SU-DHL-6 (cell line): ENCODE measurements around the gene CATSPER3.

ENCODE experiments used
- EZH2phosphoT487 ChIP-seq: fragments of 200-600 bp; sonication (generic), shearing (Covaris generic); conservative IDR thresholded peaks from 2 replicates; pipeline ENCODE4 v1.6.1; 2018; ENCODE audit warnings: mild to moderate bottlenecking, antibody characterized with exemption, low read length, moderate library complexity, mixed read lengths
- TF ChIP-seq, protein P1 (sequence below): fragments of 200-600 bp; sonication (generic); IDR thresholded peaks from one replicate; pipeline ENCODE4 v1.5.1; 2017; ENCODE audit warnings: antibody characterized with exemption, mild to moderate bottlenecking, low read length, moderate library complexity; ENCODE audit not compliant: insufficient read depth, poor library complexity, severe bottlenecking

DNA sequence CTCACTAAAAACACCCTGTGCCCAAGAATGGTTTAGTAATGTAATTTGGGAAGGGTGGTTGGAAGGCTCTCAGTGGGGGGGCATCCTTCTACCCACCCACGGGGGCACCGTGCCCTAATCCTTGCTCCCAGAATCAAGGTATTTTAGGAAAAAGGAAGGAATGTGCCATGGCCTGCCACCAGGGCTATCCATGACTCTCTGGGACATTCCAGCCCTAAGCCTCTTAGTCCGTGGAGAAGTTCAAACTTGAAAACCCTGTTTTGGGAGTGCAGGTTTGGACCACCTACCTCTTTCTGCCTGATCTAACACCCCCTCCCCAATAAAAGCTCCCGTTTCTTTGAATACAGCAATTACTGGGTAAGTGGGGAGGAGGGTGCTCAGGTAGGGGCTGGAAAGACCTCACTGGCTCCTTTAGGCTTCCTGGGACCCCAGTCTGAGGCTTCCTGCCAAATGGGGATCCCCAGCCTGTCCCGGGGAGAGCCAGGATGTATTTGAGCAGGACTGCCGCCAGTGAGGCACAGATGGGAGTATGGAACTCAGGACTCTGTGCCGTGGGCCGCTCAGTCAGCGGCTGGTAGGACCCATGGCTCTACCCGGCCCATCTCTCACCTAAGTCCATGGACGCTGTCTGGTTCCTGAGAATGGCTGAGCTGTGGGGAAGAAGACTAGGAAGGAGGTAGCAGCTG, 70.0 kb downstream of the CATSPER3 start:
- TF ChIP-seq, protein P1, sequence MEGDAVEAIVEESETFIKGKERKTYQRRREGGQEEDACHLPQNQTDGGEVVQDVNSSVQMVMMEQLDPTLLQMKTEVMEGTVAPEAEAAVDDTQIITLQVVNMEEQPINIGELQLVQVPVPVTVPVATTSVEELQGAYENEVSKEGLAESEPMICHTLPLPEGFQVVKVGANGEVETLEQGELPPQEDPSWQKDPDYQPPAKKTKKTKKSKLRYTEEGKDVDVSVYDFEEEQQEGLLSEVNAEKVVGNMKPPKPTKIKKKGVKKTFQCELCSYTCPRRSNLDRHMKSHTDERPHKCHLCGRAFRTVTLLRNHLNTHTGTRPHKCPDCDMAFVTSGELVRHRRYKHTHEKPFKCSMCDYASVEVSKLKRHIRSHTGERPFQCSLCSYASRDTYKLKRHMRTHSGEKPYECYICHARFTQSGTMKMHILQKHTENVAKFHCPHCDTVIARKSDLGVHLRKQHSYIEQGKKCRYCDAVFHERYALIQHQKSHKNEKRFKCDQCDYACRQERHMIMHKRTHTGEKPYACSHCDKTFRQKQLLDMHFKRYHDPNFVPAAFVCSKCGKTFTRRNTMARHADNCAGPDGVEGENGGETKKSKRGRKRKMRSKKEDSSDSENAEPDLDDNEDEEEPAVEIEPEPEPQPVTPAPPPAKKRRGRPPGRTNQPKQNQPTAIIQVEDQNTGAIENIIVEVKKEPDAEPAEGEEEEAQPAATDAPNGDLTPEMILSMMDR, result no peak
- TF ChIP-seq EZH2phosphoT487, result no peak
